Activated CD8-positive, alpha-beta memory T cell treated with anti-CD3 and anti-CD28 coated beads for 36 hours (primary cell): ENCODE data around the gene SLC9A8. TPM values are rescaled to one million over a fixed set of nuclear protein-coding genes. Genes with fewer than 3 reads are reported as not detected.
"Not testable (repeated sequence)": the region's sequence is repeated elsewhere in the genome, so short reads cannot be mapped to it uniquely, and the experiment has no call there.

ENCODE experiments used
- CTCF ChIA-PET: fragments of 350-600 bp; sonication (Branson Sonifier 250); formaldehyde crosslinking; loops from one replicate; lab custom pipeline; 2021; ENCODE audit warnings: antibody characterized with exemption; lab: Charles Lee
- POLR2A ChIA-PET: fragments of 350-600 bp; sonication (Branson Sonifier 250); formaldehyde crosslinking; loops from one replicate; lab custom pipeline; 2021; ENCODE audit warnings: antibody characterized with exemption; lab: Charles Lee
- total RNA-seq, 2 experiments: library from RNA; stranded (reverse); gene quantifications; one replicate each; pipeline ENCODE4 v1.2.3, GENCODE V29; 2021

The SLC9A8 gene, protein sequence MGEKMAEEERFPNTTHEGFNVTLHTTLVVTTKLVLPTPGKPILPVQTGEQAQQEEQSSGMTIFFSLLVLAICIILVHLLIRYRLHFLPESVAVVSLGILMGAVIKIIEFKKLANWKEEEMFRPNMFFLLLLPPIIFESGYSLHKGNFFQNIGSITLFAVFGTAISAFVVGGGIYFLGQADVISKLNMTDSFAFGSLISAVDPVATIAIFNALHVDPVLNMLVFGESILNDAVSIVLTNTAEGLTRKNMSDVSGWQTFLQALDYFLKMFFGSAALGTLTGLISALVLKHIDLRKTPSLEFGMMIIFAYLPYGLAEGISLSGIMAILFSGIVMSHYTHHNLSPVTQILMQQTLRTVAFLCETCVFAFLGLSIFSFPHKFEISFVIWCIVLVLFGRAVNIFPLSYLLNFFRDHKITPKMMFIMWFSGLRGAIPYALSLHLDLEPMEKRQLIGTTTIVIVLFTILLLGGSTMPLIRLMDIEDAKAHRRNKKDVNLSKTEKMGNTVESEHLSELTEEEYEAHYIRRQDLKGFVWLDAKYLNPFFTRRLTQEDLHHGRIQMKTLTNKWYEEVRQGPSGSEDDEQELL
- total RNA-seq: 1 to 10 TPM; 8.6 to 10.0 TPM

DNA sequence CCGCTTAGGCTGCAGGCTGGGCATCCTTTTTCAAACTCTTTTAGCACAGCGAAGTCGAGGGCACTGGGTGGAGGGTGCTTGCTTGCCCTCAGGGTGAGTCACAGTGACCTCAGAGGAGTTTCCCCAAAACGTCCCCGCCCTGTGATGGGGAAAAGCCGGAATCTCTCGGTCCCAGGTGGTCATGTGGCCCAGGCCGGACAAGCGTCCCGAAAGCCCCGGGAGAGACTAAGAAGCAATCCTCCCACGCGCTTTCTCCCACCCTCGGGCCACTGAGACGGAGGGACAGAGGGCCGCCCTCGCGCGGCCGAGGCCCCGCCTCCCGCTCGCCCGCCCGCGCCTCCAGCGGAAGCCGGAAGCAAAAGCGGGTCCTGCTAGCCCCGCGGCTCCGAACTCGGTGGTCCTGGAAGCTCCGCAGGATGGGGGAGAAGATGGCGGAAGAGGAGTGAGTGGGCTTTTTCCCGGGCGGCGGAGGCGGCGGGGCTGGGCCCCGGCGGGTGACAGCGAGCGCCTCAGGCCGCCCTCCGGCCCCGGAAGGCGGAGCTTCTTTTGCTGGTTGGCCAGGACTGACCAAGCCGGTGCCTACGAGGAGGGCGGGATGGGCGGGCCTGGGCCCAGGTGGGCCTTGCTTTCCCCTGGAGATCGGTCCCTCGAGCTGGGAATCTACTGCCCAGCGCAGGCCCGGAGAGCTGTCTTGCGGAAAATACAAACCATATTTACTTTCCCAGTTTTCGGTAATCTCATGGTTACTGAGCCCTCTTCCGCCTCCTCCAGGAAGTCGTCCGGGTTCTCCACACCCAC lies at the start of gene SLC9A8:
Gene SLC9A8 (plus strand): TSS at position 322 of the 798 bp plus-strand sequence. CDS start 95 bp downstream, at position 417.
- ChIA-PET POLR2A (interaction anchor here (0.5 to 1.0 kb wide), 4 partner anchors 62 to 1613 kb away, joined by 3 read pairs; no protein-coding TSS in a partner anchor), CTCF (interaction anchor here (0.8 kb wide), 1 partner anchor 9 kb away, joined by 3 read pairs; no protein-coding TSS in a partner anchor)

DNA sequence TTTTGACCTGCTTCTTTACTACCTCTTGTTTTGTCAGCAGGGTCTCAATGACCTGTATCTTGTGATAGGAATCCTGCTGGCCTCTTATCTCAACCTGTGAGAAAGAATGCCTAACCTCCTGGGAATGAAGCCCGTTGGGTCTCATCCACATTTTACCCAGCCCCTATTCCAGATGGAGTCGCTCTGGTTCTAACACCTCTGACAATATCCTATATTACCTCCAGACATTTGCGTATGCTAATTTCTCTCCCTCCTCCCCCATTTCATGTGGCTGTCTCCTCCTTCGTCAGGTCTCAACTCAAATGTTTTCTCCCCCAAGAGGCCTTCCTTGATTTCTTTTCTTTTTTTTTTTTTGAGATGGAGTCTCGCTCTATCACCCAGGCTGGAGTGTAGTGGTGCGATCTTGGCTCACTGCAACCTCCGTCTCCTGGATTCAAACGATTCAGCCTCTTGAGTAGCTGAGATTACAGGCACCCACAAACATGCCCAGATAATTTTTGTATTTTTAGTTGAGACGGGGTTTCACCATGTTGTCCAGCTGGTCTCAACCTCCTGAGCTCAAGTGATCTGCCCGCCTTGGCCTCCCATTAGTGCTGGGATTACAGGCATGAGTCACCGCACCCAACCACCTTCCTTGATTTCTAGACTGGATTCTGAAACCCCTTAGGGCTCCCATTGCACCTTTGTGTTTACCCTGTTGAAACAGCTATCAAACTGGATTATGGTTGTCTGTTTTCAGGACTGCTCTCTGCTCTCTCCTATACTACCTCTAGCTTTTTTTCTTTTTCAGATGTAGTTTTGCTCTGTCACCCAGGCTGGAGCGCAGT lies 49.5 kb upstream of the SLC9A8 start:
- ChIA-PET POLR2A (interaction anchor here (0.6 kb wide), 1 partner anchor 20 kb away, joined by 3 read pairs; no protein-coding TSS in a partner anchor), CTCF (no interaction called here)

DNA sequence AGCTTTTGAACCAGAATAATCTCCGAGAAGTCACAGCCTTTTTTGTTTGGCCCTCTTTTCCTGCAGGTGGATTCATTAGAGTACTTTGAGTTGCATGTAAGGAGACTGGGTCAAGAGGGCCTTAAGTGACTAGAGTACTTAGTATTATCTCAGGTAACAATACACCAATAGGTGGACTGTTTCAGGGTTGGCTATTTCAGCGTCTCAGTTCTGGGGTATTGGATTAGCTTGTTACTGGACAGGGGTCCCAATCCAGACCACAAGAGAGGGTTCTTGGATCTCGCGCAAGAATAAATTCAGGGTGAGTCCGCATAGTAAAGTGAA lies 47.3 kb upstream of the SLC9A8 start:
- CTCF ChIA-PET: no interaction called here
- POLR2A ChIA-PET: interaction anchor here (0.6 kb wide), 1 partner anchor 11 kb away, joined by 6 read pairs; no protein-coding TSS in a partner anchor

DNA sequence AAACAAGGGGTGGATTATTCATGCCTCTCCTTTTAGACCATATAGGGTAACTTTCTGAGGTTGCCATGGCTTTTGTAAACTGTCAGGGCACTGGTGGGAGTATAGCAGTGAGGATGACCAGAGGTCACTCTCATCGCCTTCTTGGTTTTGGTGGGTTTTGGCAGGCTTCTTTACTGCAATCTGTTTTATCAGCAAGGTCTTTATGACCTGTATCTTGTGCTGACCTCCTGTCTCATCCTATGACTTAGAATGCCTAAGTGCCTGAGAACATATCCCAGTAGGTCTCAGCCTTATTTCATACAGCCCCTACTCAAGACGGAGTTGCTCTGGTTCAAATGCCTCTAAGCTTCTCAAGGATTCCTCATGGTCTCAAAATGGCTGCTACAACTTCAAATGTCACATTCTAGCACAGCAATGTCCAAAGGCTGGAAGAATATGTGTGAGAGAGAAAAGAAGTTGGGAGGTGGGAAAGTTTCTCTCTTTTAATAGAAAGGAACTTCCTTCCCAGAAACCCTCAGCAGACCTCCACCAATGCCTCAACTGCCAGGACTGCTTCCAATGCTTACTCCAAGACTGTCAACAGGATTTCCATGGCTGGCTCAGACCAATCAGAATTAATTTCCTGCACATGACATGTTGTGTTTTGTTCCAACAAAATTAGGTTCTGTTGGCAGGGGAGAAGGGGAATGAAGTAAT lies 46.6 kb upstream of the SLC9A8 start:
- ChIA-PET POLR2A (no interaction called here), CTCF (no interaction called here)

DNA sequence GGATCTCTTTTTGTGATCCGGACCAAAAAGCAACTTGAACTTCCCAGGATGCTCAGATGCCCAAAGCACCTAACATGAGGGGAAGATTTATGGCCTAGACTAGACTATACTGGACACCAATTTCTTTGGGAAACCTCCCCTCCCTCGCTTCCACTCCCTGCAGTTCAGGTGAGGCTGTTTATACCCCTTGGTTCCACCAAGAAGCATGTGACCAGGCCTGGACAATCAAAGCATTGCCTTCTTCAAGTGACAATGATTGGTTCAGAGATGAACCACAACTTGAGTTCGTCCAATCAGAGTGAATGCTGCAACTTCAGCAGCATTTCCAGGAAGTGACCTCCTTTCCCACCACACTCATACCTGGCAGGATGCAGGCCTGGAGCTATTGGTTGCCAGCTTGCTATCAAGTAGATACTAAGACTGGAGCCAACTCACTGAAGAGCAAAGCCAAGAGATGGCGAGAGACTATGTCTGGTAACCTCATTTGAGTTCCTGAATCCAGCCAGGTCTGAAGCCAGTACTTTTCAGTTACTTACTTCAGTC lies 45.6 kb upstream of the SLC9A8 start:
- POLR2A ChIA-PET: interaction anchor here (0.5 kb wide), 1 partner anchor 85 kb away, joined by 3 read pairs; no protein-coding TSS in a partner anchor
- CTCF ChIA-PET: no interaction called here

DNA sequence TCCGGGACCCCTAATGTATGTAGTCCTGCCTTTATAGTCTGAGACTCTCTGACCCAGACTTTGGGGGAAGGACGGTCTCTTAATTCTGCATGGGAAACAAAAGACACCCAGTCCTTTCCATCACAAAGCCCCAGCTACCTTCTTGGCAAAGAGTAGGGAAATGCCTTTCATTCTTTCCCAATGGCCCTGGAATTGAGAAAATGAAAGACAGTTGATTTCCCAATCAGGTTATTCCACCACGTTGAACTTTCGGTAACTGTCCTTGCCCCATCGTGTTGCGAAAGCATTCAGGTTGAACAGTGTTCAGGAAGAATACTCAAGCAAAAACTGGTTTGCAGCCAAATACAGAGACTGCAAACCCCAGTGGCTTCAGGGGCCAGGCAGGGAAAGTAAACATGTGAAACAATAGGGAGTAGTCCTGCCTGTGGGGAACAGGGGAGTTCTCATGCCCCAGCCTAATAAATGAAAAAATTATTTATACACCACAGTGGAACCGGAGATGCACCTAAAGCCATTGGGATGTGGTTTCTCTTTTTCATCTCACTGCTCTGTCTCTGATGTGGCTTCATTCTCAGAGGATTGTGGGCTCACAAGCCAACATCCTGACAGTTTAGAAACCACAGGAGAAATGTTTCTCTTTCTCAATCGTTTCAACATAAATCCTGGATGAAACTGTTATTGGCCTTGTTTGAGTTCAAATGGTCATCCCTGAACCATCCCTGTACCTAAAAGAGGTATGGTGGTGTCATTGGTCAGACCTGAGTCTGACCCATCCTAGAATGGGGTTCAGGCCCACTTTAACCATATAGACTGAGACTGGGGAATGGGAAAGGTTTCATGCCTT lies 44.2 kb upstream of the SLC9A8 start:
- ChIA-PET CTCF (no interaction called here), POLR2A (no interaction called here)

DNA sequence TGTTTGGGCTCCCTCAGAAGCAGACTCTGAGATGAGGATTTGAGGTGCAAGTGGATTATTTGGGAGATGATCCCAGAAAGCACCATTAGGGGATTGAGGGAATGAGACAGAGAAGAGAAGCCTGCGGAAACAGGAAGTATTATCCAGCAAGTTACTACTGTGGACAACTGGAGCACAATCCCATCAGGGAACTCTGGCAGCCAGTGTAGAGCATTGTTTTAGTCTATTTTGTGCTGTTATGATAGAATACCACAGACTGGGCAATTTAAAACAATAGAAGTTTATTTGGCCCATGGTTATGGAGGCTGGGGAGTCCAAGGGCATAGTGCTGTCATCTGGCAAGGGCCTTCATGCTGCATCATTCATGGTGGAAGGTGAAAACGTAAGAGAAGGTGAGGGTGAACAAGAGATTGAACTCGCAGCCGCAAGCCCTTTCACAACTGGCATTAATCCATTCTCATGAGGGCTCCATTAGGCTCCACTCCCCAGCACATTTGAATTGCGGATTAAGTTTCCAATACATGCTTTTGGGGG lies 43.5 kb upstream of the SLC9A8 start:
- POLR2A ChIA-PET: no interaction called here
- CTCF ChIA-PET: no interaction called here

DNA sequence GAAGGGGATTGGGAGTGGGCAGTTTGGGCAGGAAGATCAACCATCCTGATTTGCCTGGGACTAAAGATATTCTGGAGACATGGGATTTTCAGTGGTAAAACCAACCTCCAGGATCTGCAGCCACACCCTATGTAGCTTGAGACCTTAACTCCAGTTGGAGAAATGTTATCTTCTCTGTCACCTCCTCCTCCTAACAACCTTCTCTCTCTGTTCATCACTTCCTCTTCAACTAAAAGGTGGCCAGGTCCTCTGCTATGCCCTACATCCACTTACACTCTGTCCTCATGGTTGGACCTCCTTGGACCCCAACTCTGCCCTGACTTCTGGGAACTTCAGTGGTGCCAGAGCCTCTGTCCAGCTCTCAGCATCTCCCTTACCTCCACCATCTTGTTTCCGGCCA lies 42.0 kb upstream of the SLC9A8 start:
- POLR2A ChIA-PET: no interaction called here
- CTCF ChIA-PET: no interaction called here

DNA sequence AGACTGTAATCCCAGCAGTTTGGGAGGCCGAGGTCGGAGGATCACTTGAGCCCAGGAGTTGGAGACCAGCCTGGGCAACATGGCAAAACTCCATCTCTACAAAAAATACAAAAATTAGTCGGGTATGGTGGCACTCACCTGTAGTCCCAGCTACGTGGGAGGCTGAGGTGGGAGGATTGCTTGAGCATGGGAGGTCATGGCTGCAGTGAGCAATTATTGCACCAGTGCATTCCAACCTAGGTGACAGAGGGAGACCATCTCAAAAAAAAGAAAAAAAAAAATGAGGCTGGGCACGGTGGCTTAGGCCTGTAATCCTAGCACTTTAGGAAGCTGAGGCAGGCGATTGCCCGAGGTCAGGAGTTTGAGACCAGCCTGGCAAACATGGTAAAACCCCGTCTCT lies 38.4 kb upstream of the SLC9A8 start:
- POLR2A ChIA-PET: not testable (repeated sequence)
- CTCF ChIA-PET: interaction anchor here (0.6 kb wide), 1 partner anchor 1536 kb away, joined by 3 read pairs; no protein-coding TSS in a partner anchor

DNA sequence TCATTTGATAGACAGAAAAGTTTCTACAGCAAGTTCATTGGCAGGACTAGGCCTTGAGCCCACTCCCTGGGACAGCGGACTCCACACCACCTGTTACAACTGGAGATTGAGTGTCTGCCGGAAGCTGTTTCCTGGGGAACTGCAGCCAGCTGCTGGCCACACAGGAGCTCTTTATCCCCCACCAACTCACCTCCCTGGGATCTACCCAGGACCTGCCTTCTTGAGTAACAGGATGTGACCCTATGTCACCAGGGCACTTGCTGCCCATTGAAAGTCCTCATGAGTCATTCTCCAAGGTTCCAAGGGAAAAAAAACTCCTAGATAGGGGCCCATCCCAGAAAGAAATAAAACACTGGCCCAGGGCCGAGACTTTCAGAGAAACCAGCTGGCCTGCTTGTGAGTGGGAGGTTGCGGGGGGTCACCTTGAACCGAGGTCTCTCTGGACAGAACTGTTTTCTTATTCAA lies 37.4 kb upstream of the SLC9A8 start:
- ChIA-PET CTCF (interaction anchor here (1.1 to 1.5 kb wide), 2 partner anchors 70 to 107 kb away, joined by 4 to 7 read pairs; no protein-coding TSS in a partner anchor), POLR2A (interaction anchor here (1.4 kb wide), 1 partner anchor 99 kb away, joined by 3 read pairs; no protein-coding TSS in a partner anchor)

DNA sequence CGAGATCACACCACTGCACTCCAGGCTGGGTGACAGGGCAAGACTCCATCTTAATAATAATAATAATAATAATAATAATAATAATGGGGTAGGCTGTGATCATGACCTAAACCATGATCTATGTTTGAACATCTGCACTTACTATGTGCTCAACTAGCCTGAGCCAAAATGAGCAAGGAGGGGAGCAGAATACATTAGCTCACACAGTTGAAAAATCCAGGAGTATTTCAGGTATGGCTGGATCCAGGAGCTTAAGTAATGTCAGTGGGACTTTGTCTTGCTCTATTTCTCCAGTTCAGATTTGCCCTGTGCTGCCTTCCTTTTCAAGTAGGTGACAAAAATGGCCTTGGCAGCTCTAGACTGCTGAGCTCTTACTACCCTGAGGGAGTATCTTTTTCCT lies 32.7 kb upstream of the SLC9A8 start:
- CTCF ChIA-PET: no interaction called here
- POLR2A ChIA-PET: interaction anchor here (0.6 kb wide), 1 partner anchor 15 kb away, joined by 6 read pairs; no protein-coding TSS in a partner anchor

DNA sequence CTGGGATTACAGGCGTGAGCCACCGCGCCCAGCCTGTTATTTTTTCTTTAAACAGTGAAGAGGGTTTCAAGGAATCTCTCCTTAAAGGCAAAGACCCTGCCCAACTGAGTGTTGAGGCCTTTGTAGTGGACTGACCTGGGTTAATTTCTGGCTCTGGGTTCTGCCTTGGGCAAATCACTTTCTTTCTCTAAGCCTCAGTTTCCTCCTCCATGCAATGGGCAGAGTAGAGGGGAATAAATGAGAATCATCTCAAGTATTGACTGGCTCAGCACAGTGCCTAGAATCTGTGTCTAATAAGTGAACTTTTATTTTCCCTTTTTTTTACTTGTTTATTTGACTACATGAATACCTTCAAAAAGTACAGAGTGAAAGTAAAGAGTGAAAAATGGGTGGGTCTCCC lies 31.0 kb upstream of the SLC9A8 start:
- CTCF ChIA-PET: no interaction called here
- POLR2A ChIA-PET: interaction anchor here (0.5 kb wide), 1 partner anchor 67 kb away, joined by 11 read pairs; no protein-coding TSS in a partner anchor

DNA sequence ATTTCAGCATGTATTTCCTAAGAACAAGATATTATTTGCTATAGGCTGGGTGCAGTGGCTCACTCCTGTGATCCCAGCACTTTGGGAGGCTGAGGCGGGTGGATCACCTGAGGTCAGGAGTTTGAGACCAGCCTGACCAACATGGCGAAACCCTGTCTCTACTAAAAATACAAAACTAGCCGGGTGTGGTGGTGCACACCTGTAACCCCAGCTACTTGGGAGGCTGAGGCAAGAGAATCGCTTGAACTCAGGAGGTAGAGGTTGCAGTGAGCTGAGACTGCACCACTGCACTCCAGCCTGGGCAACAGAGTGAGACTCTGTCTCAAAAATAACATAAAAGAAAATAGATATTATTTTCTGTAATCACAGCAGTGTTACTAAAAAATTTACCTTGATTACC lies 30.2 kb upstream of the SLC9A8 start:
- CTCF ChIA-PET: not testable (repeated sequence)
- POLR2A ChIA-PET: interaction anchor here (0.6 kb wide), 1 partner anchor 19 kb away, joined by 3 read pairs; no protein-coding TSS in a partner anchor

DNA sequence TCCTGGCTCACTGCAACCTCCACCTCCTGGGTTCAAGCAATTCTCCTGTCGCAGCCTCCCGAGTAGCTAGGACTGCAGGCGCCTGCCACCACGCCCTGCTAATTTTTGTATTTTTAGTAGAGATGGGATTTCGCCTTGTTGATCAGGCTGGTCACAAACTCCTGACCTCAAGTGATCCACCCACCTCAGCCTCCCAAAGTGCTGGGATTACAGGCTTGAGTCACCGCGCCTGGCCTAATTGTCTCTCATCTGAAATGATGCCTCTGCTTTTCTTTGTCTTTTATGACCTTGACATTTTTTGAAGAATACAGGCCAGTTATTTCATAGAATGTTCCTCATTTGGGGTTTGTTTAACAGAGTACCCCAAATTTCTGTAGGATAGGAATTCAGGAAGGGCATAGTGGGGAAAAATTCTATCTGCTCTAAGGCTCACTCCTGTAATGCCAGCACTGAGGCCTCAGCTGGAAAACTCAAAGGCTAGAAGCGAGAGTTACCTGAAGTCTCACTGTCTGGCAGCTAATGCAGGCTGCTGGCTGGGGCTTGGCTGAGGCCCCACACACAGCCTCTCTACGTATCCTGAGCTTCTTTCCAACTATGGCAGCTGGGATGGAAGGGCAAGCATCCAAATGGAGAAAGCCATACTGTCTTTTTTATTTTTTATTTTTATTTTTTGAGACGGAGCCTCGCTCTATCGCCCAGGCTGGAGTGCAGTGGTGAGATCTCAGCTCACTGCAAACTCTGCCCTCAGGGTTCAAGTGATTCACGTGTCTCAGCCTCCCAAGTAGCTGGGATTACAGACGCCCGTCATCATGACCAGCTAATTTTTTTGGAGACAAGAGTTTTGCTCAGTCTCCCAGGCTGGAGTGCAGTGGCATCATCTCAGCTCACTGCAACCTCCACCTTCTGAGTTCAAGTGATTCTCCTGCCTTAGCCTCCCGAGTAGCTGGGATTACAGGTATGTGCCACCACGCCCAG lies 29.3 kb upstream of the SLC9A8 start:
- POLR2A ChIA-PET: interaction anchor here (0.6 kb wide), 1 partner anchor 19 kb away, joined by 3 read pairs; no protein-coding TSS in a partner anchor
- CTCF ChIA-PET: not testable (repeated sequence)

DNA sequence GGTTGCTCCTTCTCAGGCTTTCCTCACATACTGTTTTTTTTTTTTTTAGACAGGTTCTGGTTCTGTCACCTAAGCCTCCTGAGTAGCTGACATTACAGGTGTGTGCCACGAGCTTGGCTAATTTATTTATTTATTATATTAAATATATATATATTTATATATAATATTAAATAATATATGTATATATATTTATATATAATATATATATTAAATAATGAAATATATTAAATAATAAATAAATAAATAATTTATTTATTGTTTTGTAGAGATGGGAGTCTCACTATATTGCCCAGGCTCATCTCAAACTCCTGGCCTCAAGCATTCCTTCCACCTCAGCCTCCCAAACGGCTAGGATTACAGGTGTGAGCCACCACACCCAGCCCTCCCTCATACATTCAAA lies 28.3 kb upstream of the SLC9A8 start:
- POLR2A ChIA-PET: no interaction called here
- CTCF ChIA-PET: no interaction called here
